Measurements from ENCODE around the gene TVP23C.
"Not testable (repeated sequence)": the region's sequence is repeated elsewhere in the genome, so short reads cannot be mapped to it uniquely, and the experiment has no call there.

Gene TVP23C

DNA sequence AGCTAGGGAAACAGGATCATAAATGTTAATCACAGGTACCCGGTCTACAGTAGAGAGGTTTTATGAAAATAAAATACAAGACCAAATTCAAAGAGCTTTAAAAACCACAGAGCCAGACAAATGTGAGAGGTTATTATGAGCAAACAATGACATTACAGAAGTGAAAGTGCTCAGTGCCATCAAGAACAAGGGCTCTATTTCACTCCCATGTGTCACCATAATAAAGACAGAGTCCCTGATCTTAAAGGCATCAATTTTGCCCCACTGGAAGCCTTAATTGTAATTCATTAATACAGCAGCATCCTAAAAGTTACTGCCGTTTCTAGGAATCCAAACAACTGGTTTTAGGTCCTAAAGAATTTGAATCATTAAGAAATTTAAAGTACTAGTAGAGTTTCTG, 52.1 kb downstream of the TVP23C start:
- Mint-ChIP-seq H3K27ac (no peak overlapping the region), H3K9me3 (no peaks in the 10 kb centered on the region), H3K4me3 (no peak overlapping the region), H3K4me1 (ENCODE audit: low read depth) (peaks cover 3% of the 10 kb centered on the region), H3K36me3 (ENCODE audit: low read depth) (peaks cover 22% of the 10 kb centered on the region), H3K27me3 (ENCODE audit: low read depth) (no peaks in the 10 kb centered on the region)

DNA sequence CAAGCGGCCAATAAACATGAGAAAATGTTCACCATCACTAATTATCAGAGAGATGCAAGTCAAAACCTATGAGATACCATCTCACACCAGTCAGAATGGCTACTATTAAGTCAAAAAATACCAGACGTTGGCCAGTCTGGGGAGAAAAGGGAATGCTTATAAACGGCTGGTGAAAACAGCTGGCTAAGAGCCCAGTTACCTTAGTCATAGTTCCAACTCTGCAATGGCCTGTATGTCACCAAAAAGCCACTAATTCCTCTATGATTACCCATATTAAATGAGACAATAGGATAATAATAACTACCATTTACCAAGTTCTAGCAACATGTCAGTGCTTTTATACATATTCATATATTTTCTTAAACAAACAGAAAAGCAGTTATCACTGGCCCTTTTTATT, 52.9 kb downstream of the TVP23C start:
- H3K4me1 Mint-ChIP-seq (ENCODE audit: low read depth): peaks cover 3% of the 10 kb centered on the region
- H3K9me3 Mint-ChIP-seq: no peaks in the 10 kb centered on the region
- no peaks in the 10 kb centered on the region for H3K27me3 Mint-ChIP-seq (ENCODE audit: low read depth)
- H3K36me3 Mint-ChIP-seq (ENCODE audit: low read depth): peaks cover 14% of the 10 kb centered on the region
- no peak overlapping the region for H3K27ac Mint-ChIP-seq
- no peak overlapping the region for H3K4me3 Mint-ChIP-seq

DNA sequence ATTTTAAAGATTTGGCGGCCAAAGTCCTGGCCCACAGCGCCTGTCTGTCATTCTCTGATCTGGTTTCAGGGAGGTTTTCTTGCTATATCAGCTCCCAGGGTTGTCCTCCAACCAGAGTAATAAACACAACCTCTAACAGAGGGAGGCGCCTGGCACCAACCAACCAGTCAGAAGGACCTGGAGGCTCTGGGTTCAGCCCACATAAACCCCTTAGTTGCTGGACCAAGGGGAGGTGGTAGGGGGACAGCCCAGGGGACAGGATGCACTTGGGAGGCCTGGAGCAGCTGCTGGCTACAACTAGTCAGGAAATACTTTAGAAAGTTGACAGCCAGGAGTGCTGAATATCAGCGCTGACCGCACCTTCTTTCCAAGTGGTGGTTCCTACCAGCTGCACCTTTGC, 54.2 kb downstream of the TVP23C start:
- H3K36me3 Mint-ChIP-seq (ENCODE audit: low read depth): peaks cover 10% of the 10 kb centered on the region
- H3K27ac Mint-ChIP-seq: no peak overlapping the region
- H3K4me3 Mint-ChIP-seq: no peak overlapping the region
- no peaks in the 10 kb centered on the region for H3K4me1 Mint-ChIP-seq (ENCODE audit: low read depth)
- no peaks in the 10 kb centered on the region for H3K9me3 Mint-ChIP-seq
- H3K27me3 Mint-ChIP-seq (ENCODE audit: low read depth): no peaks in the 10 kb centered on the region

DNA sequence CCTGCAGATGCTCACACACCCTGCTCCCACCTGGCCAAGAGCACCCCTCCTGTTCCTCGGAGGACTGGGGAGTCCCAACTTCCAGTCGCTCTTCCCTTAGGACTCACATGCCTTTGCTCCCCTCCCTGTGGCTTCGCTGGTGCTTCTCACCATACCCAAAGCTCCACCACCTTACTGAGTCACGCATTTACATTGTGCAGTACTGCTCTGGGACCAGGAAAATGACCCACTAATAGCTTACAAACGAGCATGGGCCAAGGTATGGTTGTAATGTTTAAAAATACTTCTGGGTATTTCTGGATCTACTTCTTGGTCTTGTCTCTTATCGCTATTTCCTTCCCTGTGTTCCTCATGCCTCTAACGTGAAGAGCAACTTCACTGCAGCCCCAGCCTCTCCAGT, 54.8 kb downstream of the TVP23C start:
- H3K4me3 Mint-ChIP-seq: no peak overlapping the region
- H3K36me3 Mint-ChIP-seq (ENCODE audit: low read depth): peaks cover 10% of the 10 kb centered on the region
- H3K4me1 Mint-ChIP-seq (ENCODE audit: low read depth): no peaks in the 10 kb centered on the region
- no peaks in the 10 kb centered on the region for H3K9me3 Mint-ChIP-seq
- no peaks in the 10 kb centered on the region for H3K27me3 Mint-ChIP-seq (ENCODE audit: low read depth)
- H3K27ac Mint-ChIP-seq: no peak overlapping the region

DNA sequence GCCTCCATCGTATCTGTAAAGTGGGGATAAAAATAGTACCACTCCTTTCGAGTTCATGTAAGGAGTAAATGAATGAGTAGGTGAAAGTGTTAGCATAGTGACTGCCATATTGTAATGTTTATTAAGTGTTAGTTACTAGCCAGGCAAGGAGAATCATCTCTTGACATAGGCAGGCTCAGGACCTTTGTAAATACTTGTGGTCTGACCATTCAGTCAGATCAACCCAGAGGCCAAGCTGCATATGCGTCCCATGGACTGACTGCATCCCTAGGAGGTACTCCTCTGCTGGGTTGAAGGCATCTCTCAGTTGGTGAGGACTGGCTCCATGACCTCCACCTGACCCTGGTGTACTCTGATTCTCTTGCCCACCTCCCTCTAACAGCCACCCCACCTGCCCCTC, 55.4 kb downstream of the TVP23C start:
- Mint-ChIP-seq H3K4me1 (ENCODE audit: low read depth) (peaks cover under 1% of the 10 kb centered on the region), H3K27me3 (ENCODE audit: low read depth) (no peaks in the 10 kb centered on the region), H3K27ac (no peak overlapping the region), H3K4me3 (no peak overlapping the region), H3K9me3 (no peaks in the 10 kb centered on the region), H3K36me3 (ENCODE audit: low read depth) (peaks cover 10% of the 10 kb centered on the region)

DNA sequence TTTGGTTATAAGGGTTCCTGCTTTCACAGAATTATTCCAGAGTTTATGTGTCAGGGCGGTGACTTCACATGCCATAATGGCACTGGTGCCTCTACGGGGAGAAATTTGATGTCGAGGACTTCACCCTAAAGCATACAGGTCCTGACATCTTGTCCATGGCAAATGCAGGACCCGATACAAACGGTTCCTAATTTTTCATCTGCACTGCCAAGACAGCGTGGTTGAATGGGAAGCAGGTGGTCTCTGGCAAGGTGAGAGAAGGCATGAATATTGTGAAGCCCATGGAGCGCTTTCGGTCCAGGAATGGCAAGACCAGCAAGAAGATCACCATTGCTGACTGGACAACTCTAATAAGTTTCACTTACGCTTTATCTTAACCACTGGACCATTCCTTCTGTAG, 56.3 kb downstream of the TVP23C start:
- no peaks in the 10 kb centered on the region for H3K9me3 Mint-ChIP-seq
- H3K4me1 Mint-ChIP-seq (ENCODE audit: low read depth): peaks cover 5% of the 10 kb centered on the region
- no peak overlapping the region for H3K4me3 Mint-ChIP-seq
- no peak overlapping the region for H3K27ac Mint-ChIP-seq
- H3K27me3 Mint-ChIP-seq (ENCODE audit: low read depth): no peaks in the 10 kb centered on the region
- H3K36me3 Mint-ChIP-seq (ENCODE audit: low read depth): peaks cover 11% of the 10 kb centered on the region

DNA sequence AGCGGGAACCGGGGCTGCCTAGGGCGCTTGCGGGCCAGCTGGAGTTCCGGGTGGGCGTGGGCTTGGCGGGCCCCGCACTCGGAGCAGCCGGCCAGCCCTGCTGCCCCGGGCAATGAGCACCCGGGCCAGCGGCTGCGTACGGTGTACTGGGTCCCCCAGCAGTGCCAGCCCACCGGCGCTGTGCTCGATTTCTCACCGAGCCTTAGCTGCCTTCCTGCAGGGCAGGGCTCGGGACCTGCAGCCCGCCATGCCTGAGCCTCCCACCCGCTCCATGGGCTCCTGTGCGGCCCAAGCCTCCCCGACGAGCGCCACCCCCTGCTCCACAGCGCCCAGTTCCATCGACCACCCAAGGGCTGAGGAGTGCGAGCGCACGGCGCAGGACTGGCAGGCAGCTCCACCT, 57.6 kb downstream of the TVP23C start:
- not testable (repeated sequence) for H3K4me1 Mint-ChIP-seq (ENCODE audit: low read depth); H3K9me3 Mint-ChIP-seq; H3K4me3 Mint-ChIP-seq; H3K27me3 Mint-ChIP-seq (ENCODE audit: low read depth); H3K27ac Mint-ChIP-seq
- peaks cover 16% of the 10 kb centered on the region for H3K36me3 Mint-ChIP-seq (ENCODE audit: low read depth)

DNA sequence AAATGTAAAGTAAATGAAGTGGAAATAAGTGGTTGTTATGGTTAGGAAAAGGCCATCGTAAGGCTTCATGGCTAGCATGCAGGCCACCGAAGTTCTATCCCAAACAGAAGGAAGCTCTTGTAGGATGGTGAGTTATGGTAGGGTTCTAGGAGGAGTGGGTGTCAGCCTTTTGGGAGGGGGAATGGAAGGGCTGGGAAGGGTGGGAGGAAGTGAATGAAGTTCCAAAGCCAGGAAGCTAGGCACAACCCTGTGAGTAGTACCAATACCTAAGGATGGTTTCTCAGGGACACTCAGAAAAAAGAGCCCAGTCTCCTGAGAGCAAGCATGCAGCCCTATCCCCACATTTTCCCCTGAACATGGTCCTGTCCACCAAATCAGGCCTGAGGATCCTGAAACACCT, 59.6 kb downstream of the TVP23C start:
- Mint-ChIP-seq H3K4me3 (no peak overlapping the region), H3K36me3 (ENCODE audit: low read depth) (peaks cover 15% of the 10 kb centered on the region), H3K27ac (no peak overlapping the region), H3K9me3 (no peaks in the 10 kb centered on the region), H3K27me3 (ENCODE audit: low read depth) (no peaks in the 10 kb centered on the region), H3K4me1 (ENCODE audit: low read depth) (peaks cover 5% of the 10 kb centered on the region)

DNA sequence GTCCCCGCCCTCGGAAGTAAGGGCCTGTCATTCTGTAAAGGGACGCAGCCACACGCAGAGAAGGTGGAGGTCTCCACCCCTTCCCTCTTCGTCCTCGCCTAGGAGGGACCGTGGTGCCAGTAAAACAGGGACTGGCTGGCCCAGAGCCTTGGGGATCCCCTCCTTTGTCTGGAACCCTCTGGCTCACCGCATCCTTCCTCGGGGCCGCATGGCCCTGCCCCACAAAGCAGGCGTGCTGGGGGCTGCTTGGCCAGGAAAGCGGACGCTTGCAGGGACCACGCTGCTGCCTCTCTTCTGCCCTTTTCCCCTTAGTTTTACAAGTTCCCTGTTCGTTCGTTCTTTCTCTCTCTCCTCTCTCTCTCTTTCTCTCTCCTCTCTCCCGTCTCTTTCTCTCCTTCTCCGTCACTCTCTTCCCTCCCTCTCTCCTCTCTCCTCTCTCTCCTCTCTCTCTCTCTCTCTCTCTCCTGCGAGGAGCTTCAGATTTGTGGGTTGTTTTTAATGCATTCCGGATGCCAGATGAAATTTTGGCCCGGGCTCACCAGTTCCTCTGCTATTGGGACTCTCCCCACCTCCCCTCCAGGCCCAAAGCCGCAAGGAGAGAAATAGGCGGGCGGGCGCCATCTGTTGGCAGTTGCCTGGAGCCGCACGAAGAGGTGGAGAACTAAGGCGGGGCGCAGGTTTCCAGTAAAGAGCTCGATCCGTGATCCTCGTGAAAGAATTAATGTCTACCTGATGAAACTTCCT, 60.7 kb downstream of the TVP23C start:
- Mint-ChIP-seq H3K27me3 (ENCODE audit: low read depth) (no peaks in the 10 kb centered on the region), H3K9me3 (no peaks in the 10 kb centered on the region), H3K27ac (no peak overlapping the region), H3K4me3 (no peak overlapping the region), H3K36me3 (ENCODE audit: low read depth) (peaks cover 19% of the 10 kb centered on the region), H3K4me1 (ENCODE audit: low read depth) (peaks cover 5% of the 10 kb centered on the region)

DNA sequence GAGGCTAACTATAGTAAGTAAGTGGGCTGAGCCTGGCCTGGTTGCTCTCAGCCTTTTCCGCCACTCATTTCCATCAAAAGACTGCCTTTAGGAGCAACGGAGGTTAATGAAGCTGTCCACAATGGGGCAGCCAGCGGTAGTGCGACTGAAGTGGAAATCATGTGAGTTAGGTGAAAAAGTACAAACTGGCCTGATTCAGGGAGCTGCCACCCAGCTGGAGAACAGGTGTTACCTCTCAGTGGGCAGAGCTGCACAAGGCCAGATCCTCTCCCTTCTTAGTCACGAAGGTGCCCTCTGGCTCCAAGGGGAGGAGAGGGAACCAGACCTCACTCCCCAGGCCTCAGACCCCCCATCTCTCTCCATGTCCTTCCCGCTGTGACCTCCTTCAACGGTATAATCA, 61.5 kb downstream of the TVP23C start:
- no peaks in the 10 kb centered on the region for H3K9me3 Mint-ChIP-seq
- H3K27me3 Mint-ChIP-seq (ENCODE audit: low read depth): no peaks in the 10 kb centered on the region

DNA sequence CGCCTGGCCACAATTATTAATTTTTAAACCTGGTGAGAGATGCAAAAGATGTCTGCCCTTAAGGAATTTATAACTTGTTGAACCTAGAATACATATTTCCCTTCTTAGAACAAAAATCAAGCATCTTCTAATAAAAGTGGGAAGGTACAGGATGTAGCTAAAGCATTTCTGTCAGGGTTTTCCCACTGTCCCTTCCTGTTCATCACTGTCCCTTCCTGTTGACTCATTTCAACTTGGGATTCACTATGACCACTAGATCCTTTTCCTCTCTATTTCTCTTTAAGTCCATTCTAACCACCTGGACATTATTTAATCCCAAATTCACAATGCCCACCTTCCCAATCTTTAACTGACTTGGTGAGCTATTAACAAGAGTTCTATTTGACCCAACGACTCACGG, 62.0 kb downstream of the TVP23C start:
- H3K36me3 Mint-ChIP-seq (ENCODE audit: low read depth): peaks cover 26% of the 10 kb centered on the region
- no peak overlapping the region for H3K27ac Mint-ChIP-seq
- no peak overlapping the region for H3K4me3 Mint-ChIP-seq
- H3K4me1 Mint-ChIP-seq (ENCODE audit: low read depth): peaks cover 5% of the 10 kb centered on the region
- no peaks in the 10 kb centered on the region for H3K9me3 Mint-ChIP-seq
- no peaks in the 10 kb centered on the region for H3K27me3 Mint-ChIP-seq (ENCODE audit: low read depth)

More for the DNA sequence above, 61.5 kb downstream of the TVP23C start:
- H3K36me3 Mint-ChIP-seq (ENCODE audit: low read depth): peaks cover 25% of the 10 kb centered on the region
- peaks cover 5% of the 10 kb centered on the region for H3K4me1 Mint-ChIP-seq (ENCODE audit: low read depth)
- H3K27ac Mint-ChIP-seq: no peak overlapping the region
- H3K4me3 Mint-ChIP-seq: no peak overlapping the region

DNA sequence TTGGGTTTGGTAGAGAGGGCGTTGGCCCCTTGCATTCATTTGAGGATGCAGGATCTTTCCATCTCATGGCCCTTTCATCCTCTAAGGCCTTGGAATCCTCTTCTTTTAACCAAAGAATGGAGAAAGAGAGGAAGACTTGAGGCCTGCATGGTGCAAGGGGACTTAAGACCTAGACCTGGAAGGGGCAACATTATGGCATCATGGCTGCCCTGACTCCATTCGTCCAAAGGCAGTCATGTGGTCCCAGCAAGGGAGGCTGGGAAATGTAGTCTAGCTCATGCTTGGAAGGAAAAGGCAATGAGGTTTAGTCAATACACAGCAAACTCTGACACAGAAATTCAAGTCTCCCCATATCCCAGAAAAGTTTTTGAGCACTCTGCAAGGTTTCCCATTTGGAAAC, 65.2 kb downstream of the TVP23C start:
- Mint-ChIP-seq H3K36me3 (ENCODE audit: low read depth) (peaks cover 29% of the 10 kb centered on the region), H3K4me3 (no peak overlapping the region), H3K4me1 (ENCODE audit: low read depth) (peaks cover 5% of the 10 kb centered on the region), H3K9me3 (no peaks in the 10 kb centered on the region), H3K27ac (no peak overlapping the region), H3K27me3 (ENCODE audit: low read depth) (no peaks in the 10 kb centered on the region)

DNA sequence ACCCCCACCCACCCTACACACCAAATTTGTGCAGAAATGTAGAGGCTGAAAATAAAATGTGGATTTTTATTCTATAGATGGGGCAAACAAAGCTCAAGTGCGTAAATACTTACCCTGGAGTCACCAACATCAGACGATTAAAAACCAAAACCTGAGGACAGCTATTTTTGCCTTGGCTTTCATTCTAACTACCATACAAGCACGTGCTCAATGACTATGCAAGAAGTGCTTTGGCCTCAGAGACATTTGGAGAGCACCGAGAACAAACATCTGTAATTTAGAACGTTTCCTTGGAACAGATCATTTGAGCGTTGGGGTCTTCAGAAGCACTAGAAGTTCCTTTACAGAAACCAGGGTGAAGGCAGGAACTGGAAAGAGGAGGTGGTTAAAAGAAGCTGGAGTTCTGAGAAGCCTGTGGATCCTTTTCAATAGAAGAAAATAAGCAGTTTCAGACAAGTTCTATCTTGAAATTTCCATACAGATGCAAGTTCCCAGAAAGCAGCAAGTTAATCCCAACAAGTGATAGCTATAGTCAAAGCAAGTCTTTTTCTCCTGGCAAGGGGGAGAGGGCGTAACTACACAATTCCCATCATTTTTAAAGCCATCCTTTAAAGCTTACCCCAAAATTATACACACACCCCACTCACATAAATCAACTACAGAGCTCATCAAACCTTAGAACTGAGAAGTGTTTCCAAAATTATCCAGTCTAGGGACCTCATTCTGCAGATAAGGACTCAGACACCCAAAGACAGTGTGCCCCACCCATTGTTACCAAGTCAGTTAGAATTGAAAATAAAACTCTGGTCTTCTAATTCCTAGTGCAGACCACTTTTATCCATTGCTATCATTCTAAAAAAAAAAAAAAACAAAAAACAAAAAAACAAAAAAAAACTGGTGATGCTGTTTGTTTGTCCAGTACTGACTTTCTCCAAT, 66.3 kb downstream of the TVP23C start:
- Mint-ChIP-seq H3K4me3 (no peak overlapping the region), H3K9me3 (no peaks in the 10 kb centered on the region), H3K27me3 (ENCODE audit: low read depth) (no peaks in the 10 kb centered on the region), H3K36me3 (ENCODE audit: low read depth) (peaks cover 26% of the 10 kb centered on the region), H3K27ac (no peak overlapping the region), H3K4me1 (ENCODE audit: low read depth) (no peaks in the 10 kb centered on the region)

DNA sequence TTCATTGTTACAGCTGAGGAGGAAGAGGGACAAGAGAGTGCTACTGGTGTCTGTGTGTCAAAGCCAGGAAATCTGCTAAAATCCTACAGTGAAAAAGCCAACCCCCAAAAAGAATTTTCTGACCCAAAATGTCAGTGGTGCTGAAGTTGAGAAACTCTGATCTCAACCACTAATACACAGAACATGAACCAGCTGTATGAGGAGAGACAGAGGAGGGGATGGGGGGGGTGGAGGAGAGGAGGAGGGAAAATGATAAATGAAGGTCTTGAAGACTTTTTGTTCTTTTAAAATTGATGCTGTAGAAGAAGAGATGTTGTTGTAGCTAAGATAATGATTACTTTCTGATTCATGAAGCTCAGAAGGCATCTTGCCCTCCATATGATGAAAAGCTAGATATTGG, 68.5 kb downstream of the TVP23C start:
- peaks cover 7% of the 10 kb centered on the region for H3K4me1 Mint-ChIP-seq (ENCODE audit: low read depth)
- no peak overlapping the region for H3K4me3 Mint-ChIP-seq
- H3K27ac Mint-ChIP-seq: no peak overlapping the region

DNA sequence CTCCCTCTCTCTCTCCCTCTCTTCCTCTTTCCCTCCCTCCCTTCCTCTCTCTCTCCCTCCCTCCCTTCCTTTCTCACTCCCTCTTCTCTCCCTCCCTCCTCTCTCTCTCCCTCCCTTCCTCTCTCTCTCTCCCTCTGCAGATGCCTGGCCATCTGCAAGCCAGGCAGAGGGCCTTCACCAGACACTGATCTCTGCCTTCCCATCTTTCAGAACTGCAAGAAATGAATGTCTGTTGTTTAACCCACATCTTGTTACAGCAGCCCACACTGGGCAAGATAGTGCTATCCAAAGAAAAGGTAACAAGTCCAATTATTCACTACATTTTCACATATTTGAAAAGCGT, 69.6 kb downstream of the TVP23C start:
- Mint-ChIP-seq H3K9me3 (no peaks in the 10 kb centered on the region), H3K4me3 (no peak overlapping the region), H3K27me3 (ENCODE audit: low read depth) (no peaks in the 10 kb centered on the region), H3K36me3 (ENCODE audit: low read depth) (peaks cover 21% of the 10 kb centered on the region), H3K27ac (no peak overlapping the region), H3K4me1 (ENCODE audit: low read depth) (peaks cover 7% of the 10 kb centered on the region)

More for the DNA sequence above, 68.5 kb downstream of the TVP23C start:
- Mint-ChIP-seq H3K9me3 (no peaks in the 10 kb centered on the region), H3K27me3 (ENCODE audit: low read depth) (no peaks in the 10 kb centered on the region), H3K36me3 (ENCODE audit: low read depth) (peaks cover 18% of the 10 kb centered on the region)
